Peyer's patch (tissue), 4 donors: ENCODE measurements around the gene CDCP2. TPM values are rescaled to one million over a fixed set of nuclear protein-coding genes. Genes with fewer than 3 reads are reported as not detected.

Experiments
- DNase-seq, 3 donors: peaks; one replicate each; pipeline ENCODE4 v3.0.0-alpha.2; 2017 to 2019
- H3K27ac ChIP-seq, 4 donors: fragments of 200-600 bp; sonication (generic); one replicate each; pipeline ENCODE4 v1.5.1; 2016 to 2019
- H3K27me3 ChIP-seq, 2 donors: fragments of 200-600 bp; sonication (generic); one replicate each; pipeline ENCODE4 v1.5.1; 2019
- H3K36me3 ChIP-seq, 3 donors: fragments of 200-600 bp; sonication (generic); one replicate each; pipeline ENCODE4 v1.5.1; 2016 to 2019
- H3K4me1 ChIP-seq, 4 donors: fragments of 200-600 bp; sonication (generic); one replicate each; pipeline ENCODE4 v1.5.1; 2016 to 2019
- H3K4me3 ChIP-seq, 4 donors: fragments of 200-600 bp; sonication (generic); 1 replicate in 3 of 4; 2 replicates in 1 of 4; pipeline ENCODE4 v1.5.1; 2016 to 2019; ENCODE audit warnings: mild to moderate bottlenecking in 1 of 4
- H3K9me3 ChIP-seq, 4 donors: fragments of 200-600 bp; sonication (generic); one replicate each; pipeline ENCODE4 v1.5.1; 2016 to 2019; ENCODE audit warnings: mild to moderate bottlenecking in 1 of 4
- CTCF ChIP-seq, 6 experiments: fragments of 450-650 bp in 4 of 6; fragments of 200-600 bp in 2 of 6; sonication (generic) in 1 of 6; IDR thresholded peaks; one replicate each; pipeline ENCODE4 v1.5.1; 2017 to 2019; ENCODE audit warnings: antibody characterized with exemption in 6 of 6, mild to moderate bottlenecking in 3 of 6, moderate library complexity in 1 of 6
- POLR2A ChIP-seq, 2 donors: fragments of 450-650 bp; IDR thresholded peaks; one replicate each; pipeline ENCODE4 v1.5.1; 2017; ENCODE audit warnings: antibody characterized with exemption in 2 of 2, mild to moderate bottlenecking in 2 of 2, moderate library complexity in 2 of 2
- total RNA-seq, 4 donors: library from RNA; depleted of rRNA; stranded (reverse); fragments of >200 nt; gene quantifications; one replicate each; pipeline ENCODE4 v1.1.0, GENCODE V29; 2016

Gene CDCP2
- total RNA-seq, 4 donors from 2014 or later = not detected

GRCh38 chr1:54191525-54191924 lies 38.7 kb upstream of the CDCP2 start:
- no peak for DNase-seq
- no peaks in the 10 kb centered on the region for H3K27me3 ChIP-seq
- TF ChIP-seq POLR2A (IDR thresholded peaks at IDR 0.05) (no peak), CTCF (IDR thresholded peaks at IDR 0.05) (no peak)
- H3K36me3 ChIP-seq = peaks cover 0 to 24% (median 0%) of the 10 kb centered on the region in 3 donors
- no peaks in the 10 kb centered on the region for H3K4me1 ChIP-seq
- H3K27ac ChIP-seq = no peak overlapping the region
- no peak overlapping the region for H3K4me3 ChIP-seq
- H3K9me3 ChIP-seq = no peaks in the 10 kb centered on the region

- Histone ChIP-seq H3K9me3 (no peaks in the 10 kb centered on the region), H3K4me3 (no peak overlapping the region), H3K4me1 (no peaks in the 10 kb centered on the region), H3K27me3 (no peaks in the 10 kb centered on the region), H3K27ac (no peak overlapping the region), H3K36me3 (peaks cover 0 to 23% (median 0%) of the 10 kb centered on the region in 3 donors)
- TF ChIP-seq CTCF (IDR thresholded peaks at IDR 0.05) (no peak), POLR2A (IDR thresholded peaks at IDR 0.05) (no peak)
- DNase-seq = no peak
Measured at GRCh38 chr1:54190526-54190925, 37.7 kb upstream of the CDCP2 start.

- H3K9me3 ChIP-seq = no peaks in the 10 kb centered on the region
- no peaks in the 10 kb centered on the region for H3K27me3 ChIP-seq
- H3K27ac ChIP-seq = no peak overlapping the region
- no peak overlapping the region for H3K4me3 ChIP-seq
- H3K36me3 ChIP-seq = peaks cover 0 to 18% (median 0%) of the 10 kb centered on the region in 3 donors
- DNase-seq = no peak
- no peak for TF ChIP-seq CTCF (IDR thresholded peaks at IDR 0.05)
- TF ChIP-seq POLR2A (IDR thresholded peaks at IDR 0.05) = no peak
- no peaks in the 10 kb centered on the region for H3K4me1 ChIP-seq
Measured at GRCh38 chr1:54188291-54188690, 35.5 kb upstream of the CDCP2 start.

GRCh38 chr1:54186056-54186455 lies 33.3 kb upstream of the CDCP2 start:
- TF ChIP-seq CTCF (IDR thresholded peaks at IDR 0.05) = no peak
- no peak for TF ChIP-seq POLR2A (IDR thresholded peaks at IDR 0.05)
- no peaks in the 10 kb centered on the region for H3K9me3 ChIP-seq
- no peak for DNase-seq
- no peaks in the 10 kb centered on the region for H3K27me3 ChIP-seq
- no peak overlapping the region for H3K27ac ChIP-seq
- H3K4me3 ChIP-seq = no peak overlapping the region
- H3K36me3 ChIP-seq = peaks cover 0 to 5% (median 0%) of the 10 kb centered on the region in 3 donors
- H3K4me1 ChIP-seq = no peaks in the 10 kb centered on the region

- H3K4me3 ChIP-seq = no peak overlapping the region
- H3K36me3 ChIP-seq = no peaks in the 10 kb centered on the region
- no peaks in the 10 kb centered on the region for H3K4me1 ChIP-seq
- no peaks in the 10 kb centered on the region for H3K9me3 ChIP-seq
- TF ChIP-seq CTCF (IDR thresholded peaks at IDR 0.05) (no peak), POLR2A (IDR thresholded peaks at IDR 0.05) (no peak)
- no peak for DNase-seq
- no peaks in the 10 kb centered on the region for H3K27me3 ChIP-seq
- no peak overlapping the region for H3K27ac ChIP-seq
Measured at GRCh38 chr1:54180701-54181360, 28.0 kb upstream of the CDCP2 start.
